AG04450 (cell line): ENCODE data around the gene RELCH. TPM values are rescaled to one million over a fixed set of nuclear protein-coding genes. Genes with fewer than 3 reads are reported as not detected.

Source experiments
- CTCF ChIA-PET: fragments of 300-600, 350-600 bp; formaldehyde crosslinking; extraction: SDS; loops from one replicate; lab custom pipeline; 2022; ENCODE audit warnings: antibody characterized with exemption, inconsistent platforms; lab: Charles Lee
- POLR2A ChIA-PET: fragments of 350-600 bp; formaldehyde crosslinking; extraction: SDS; loops from one replicate; lab custom pipeline; 2021; ENCODE audit warnings: antibody characterized with exemption, inconsistent platforms; lab: Yijun Ruan, JAX
- DNase-seq: peaks from one replicate; pipeline ENCODE4 v3.0.0-alpha.2; 2011; ENCODE audit warnings: low read depth, low spot score
- H3K27ac ChIP-seq: one replicate; pipeline ENCODE4 v1.5.1; 2012; ENCODE audit warnings: low read depth, low read length, control low read depth
- H3K27me3 ChIP-seq: one replicate; pipeline ENCODE4 v1.6.0; 2012; ENCODE audit warnings: low read length; ENCODE audit not compliant: control insufficient read depth, insufficient read depth
- H3K4me3 ChIP-seq: 2 replicates; pipeline ENCODE4 v1.5.1; 2011; ENCODE audit warnings: mild to moderate bottlenecking, low read depth, low read length, control low read depth
- H3K9me3 ChIP-seq: 2 replicates; pipeline ENCODE4 v1.5.1; 2012; ENCODE audit warnings: low read length; ENCODE audit not compliant: control insufficient read depth, insufficient read depth
- polyA plus RNA-seq: library from polyadenylated mRNA; depleted of rRNA; stranded (reverse); fragments of >200 nt; gene quantifications from 2 replicates; pipeline ENCODE4 v1.2.3, GENCODE V29; 2011
- TF ChIP-seq, protein P1 (sequence below): IDR thresholded peaks from 2 replicates; pipeline ENCODE4 v1.5.1; 2011; ENCODE audit warnings: low read depth, low read length, control low read depth, inconsistent platforms

Gene RELCH
- polyA plus RNA-seq, 1 experiment: 14.5 TPM

DNA sequence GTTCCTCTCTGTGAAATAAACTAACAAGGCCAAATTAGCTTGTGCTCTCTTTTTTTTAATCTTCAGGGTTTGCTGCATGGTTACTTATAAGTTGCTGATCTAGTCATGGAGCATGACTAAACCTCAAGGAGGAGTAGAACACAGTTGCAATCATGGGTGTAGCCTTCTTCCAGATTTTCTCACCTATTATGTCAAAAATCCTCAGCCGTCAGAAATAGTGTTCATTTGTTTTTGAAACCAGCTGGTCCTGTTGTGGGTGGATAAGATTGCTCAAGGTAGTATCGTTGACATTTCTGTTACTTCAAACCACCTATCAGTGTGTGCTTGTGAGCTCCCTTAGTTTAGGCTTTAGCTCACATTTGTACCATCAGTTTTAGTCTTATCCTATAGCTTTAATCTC is 11.2 kb downstream of the RELCH start:
- H3K9me3 ChIP-seq: no peaks in the 10 kb centered on the region
- CTCF ChIA-PET: no interaction called here
- no peak overlapping the region for H3K4me3 ChIP-seq
- POLR2A ChIA-PET: no interaction called here
- TF ChIP-seq, protein P1, sequence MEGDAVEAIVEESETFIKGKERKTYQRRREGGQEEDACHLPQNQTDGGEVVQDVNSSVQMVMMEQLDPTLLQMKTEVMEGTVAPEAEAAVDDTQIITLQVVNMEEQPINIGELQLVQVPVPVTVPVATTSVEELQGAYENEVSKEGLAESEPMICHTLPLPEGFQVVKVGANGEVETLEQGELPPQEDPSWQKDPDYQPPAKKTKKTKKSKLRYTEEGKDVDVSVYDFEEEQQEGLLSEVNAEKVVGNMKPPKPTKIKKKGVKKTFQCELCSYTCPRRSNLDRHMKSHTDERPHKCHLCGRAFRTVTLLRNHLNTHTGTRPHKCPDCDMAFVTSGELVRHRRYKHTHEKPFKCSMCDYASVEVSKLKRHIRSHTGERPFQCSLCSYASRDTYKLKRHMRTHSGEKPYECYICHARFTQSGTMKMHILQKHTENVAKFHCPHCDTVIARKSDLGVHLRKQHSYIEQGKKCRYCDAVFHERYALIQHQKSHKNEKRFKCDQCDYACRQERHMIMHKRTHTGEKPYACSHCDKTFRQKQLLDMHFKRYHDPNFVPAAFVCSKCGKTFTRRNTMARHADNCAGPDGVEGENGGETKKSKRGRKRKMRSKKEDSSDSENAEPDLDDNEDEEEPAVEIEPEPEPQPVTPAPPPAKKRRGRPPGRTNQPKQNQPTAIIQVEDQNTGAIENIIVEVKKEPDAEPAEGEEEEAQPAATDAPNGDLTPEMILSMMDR: no peak
- DNase-seq: no peak
- no peaks in the 10 kb centered on the region for H3K27me3 ChIP-seq
- H3K27ac ChIP-seq: no peak overlapping the region

DNA sequence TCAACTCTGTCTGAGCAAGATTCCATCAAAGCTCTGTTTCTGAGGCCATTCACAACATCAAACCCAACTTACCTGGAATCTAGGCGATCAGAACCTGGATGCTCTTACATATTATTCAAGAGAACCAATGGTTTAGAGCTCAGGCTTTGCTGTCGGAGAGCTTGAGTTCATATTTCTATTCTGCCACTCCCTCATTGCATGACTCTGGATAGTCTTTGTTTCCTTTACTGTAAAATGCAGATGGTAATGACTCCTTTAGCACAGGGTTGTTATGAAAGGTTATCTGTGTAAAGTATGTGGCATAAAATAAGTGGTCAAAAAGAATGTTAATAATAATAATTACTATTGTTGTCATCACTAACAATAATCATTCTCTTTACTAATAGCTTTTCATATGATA is 12.6 kb downstream of the RELCH start:
- no peak overlapping the region for H3K27ac ChIP-seq
- no peak overlapping the region for H3K4me3 ChIP-seq
- TF ChIP-seq, protein P1: no peak
- no peak for DNase-seq
- no peaks in the 10 kb centered on the region for H3K9me3 ChIP-seq
- ChIA-PET CTCF (interaction anchor here (0.6 to 1.3 kb wide), 4 partner anchors 17 to 92 kb away, joined by 3 to 4 read pairs (median 3); no protein-coding TSS in a partner anchor), POLR2A (no interaction called here)
- H3K27me3 ChIP-seq: no peaks in the 10 kb centered on the region

DNA sequence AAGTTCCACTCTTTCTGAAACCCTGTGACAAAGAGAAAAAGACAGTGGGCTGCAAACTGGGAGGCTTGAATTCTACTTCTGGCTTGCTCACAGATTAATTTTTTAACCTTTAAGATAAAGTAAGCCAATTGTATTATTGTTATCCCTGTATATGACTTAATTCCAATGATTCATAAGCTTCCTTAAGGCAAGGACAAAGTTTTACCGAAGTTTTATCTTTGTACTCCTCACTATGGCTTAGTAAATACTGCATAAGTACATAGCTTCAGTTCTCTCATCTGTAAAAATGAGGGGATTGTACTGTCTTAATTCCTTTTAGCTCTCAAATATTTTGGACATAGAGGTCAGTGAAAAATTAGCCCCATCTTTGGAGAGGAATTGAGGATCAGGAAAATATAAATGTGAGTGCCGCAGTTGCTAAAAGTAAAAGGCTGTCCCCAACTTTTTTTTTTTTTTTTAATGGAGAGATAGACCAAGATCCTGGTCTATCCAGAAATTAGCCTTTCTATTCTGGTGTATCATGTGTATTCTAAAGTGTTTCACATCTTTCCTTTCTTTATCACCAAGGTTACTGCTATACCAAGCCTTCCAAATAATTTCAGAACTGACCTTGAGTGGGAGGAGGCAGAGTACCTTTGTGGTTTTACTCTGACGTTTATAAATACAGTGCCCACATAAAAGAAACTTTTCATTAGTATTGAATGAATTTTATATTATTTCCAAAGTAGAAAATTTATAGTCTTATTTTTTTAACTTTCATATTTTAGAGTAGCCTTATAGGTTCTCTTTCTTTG is 13.3 kb downstream of the RELCH start:
- POLR2A ChIA-PET: interaction anchor here (0.6 kb wide), 1 partner anchor 13 kb away, joined by 3 read pairs; the partner anchor contains the start of genes PIGN and RELCH
- TF ChIP-seq, protein P1: no peak
- no peak for DNase-seq
- CTCF ChIA-PET: interaction anchor here (0.5 to 1.3 kb wide), 5 partner anchors 13 to 226 kb away, joined by 3 to 4 read pairs (median 3); partner anchors contain the start of genes PIGN and RELCH
- H3K27me3 ChIP-seq: no peaks in the 10 kb centered on the region
- no peak overlapping the region for H3K4me3 ChIP-seq
- H3K9me3 ChIP-seq: no peaks in the 10 kb centered on the region
- H3K27ac ChIP-seq: no peak overlapping the region

DNA sequence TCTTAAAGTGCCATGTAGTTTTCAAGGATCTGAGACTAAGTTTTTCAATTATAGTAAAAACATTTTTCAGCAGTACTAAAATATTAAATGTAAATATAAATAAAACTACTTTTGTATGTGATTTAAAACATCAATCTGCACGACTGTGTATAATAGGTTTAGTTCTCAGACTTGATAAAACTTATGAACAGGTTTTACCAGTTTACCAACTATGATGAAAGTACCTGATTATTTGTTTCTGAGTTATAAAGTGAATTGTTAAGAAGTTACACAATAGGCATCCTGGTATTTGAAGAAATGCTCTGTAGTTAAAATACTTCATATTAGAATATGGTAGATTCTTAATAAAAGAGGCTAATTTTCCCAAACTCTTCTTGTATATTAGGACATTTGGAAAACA is 14.8 kb downstream of the RELCH start:
- TF ChIP-seq, protein P1: no peak
- Histone ChIP-seq H3K4me3 (no peak overlapping the region), H3K9me3 (no peaks in the 10 kb centered on the region), H3K27ac (no peak overlapping the region), H3K27me3 (no peaks in the 10 kb centered on the region)
- CTCF ChIA-PET: interaction anchor here (1.4 kb wide), 1 partner anchor 48 kb away, joined by 3 read pairs; no protein-coding TSS in a partner anchor
- POLR2A ChIA-PET: no interaction called here
- no peak for DNase-seq

DNA sequence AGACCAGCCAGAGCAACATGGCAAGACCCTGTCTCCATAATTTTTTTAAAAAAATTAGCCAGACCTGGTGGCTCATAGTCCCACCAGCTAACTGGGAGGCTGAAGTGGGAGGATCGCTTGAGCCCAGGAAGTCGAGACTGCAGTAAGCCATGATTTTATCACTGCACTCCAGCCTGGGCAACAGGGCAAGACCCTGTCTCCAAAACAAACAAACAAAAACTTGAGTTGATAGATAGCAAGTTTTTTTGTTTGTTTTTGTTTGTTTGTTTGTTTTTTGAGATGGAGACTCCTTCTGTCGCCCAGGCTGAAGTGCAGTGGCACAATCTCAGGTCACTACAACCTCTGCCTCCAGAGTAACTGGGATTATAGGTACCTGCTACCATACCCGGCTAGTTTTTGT is 18.8 kb downstream of the RELCH start:
- no peaks in the 10 kb centered on the region for H3K9me3 ChIP-seq
- ChIA-PET CTCF (interaction anchor here (0.6 kb wide), 1 partner anchor 509 kb away, joined by 3 read pairs; the partner anchor contains the start of gene PHLPP1), POLR2A (no interaction called here)
- DNase-seq: no peak
- no peaks in the 10 kb centered on the region for H3K27me3 ChIP-seq
- no peak overlapping the region for H3K27ac ChIP-seq
- TF ChIP-seq, protein P1: no peak
- no peak overlapping the region for H3K4me3 ChIP-seq
